HG02981 (cell line): ENCODE measurements around the gene GDI1.

Experiments used
- ATAC-seq: cut with Tn5 transposase; IDR thresholded peaks from one replicate; pipeline ENCODE4 v1.9.1; 2021; ENCODE audit warnings: mild to moderate bottlenecking, moderate library complexity; ENCODE audit not compliant: unreplicated experiment

The GDI1 gene

DNA sequence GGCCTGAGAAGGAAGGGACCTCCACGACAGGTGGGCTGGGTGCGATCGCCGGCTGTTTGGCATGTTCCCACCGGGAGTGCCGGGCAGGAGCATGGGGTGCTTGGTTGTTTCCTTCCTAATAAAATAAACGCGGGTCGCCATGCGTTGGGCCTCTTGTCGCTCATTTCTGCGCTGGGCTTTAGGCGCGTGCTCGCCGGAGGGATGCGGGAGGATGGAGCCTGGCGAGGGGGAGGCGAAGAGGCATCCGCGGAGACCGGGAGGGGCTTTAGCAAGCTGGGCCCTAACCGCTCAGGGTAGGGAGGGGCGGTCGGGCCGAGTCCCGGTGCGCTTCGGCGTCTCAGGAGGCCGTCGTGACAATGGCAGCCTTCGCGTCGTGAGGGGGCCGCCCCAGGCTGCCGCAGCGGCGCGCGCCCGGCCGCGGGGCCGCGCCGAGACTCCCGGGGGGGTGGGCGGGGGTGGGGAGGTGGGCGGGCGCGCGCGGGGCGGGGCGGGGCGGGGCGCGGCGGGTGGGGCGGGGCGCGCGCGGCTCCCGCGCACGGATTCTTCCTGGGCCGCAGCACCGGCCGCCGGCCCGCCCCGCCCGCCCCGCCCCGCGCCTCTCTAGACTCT is 476 bp upstream of the GDI1 start:
- ATAC-seq = no peak

DNA sequence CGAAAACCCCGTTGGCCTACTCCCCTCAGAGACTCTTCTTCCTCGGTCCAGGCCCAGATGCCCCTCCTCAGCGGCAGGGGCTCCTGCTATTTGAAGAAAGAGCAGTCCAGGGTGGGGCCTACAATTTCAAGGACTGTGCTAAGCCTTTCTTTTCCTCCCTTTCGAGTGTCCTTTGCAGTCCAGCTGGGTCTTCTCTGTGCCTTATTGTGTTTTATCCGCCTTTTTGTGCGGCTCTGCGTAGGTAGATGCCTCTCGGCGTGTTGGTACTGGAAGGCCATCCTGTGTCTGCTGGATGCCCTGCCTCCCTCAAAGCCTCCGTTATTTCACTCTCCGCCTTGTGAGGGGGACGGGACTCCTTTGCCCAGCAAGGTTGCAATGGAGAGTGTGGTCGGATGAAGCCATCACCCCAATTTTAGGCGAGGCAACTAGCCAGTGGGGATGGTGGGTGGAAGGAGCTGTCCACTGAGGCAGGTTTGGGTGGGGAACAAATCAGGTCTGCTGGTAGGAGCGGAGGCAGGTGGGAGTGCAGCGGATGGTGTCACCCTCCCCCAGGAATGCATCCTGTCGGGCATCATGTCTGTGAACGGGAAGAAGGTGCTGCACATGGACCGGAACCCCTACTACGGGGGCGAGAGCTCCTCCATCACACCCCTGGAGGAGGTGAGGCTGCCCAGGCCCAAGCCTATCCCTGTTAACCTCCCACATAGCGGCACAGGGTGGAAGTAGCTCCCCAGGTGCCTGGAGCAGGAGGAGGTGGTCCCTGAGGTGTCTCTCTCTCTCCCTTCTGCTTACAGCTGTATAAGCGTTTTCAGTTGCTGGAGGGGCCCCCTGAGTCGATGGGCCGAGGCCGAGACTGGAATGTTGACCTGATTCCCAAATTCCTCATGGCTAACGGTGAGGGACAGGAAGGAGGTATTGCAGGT is 1.3 kb downstream of the GDI1 start:
- ATAC-seq = no peak

DNA sequence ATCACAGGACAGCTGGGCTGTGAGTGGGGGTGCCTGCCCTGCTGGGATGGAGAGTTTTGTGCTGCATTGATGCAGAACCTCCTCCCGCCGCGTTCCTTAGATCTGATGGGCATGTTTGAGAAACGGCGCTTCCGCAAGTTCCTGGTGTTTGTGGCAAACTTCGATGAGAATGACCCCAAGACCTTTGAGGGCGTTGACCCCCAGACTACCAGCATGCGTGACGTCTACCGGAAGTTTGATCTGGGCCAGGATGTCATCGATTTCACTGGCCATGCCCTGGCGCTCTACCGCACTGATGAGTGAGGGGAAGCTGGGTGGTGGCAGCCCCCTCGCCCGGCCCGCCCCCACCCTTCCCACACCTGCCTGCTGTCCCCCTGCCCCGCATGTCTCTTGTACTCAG is 2.9 kb downstream of the GDI1 start:
- ATAC-seq = no peak

DNA sequence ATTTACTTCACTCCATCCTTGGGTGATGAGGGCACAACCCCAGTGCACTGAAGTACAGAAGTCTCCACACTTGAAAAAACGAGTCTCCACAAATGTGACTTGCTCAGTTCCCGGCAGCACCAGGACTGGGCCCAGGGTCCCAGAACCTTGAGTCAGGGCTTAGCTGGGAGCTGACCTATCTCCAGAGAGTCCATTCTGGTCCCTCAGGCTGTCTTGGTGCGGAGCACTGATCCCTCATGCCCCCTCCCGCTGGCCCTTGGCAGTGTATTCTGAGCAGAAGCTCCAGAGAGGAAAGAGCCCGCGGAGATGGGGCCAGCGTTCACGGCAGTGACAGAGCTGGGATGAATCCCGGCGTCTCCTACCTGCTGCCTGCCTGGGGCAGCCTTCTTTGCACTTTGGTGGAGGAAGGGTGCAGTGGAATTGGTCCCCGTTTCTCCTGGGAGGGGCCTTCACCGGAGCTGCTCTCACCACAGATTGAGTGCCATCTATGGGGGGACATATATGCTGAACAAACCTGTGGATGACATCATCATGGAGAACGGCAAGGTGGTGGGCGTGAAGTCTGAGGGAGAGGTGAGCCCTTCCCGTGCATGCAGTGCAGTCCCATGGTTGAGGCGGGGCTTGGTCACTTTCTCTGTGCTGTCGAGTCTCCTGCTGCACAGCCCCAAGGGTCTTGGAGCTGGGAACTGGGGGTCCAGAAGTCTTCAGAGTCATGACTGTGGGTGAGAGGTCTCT is 3.8 kb downstream of the GDI1 start:
- no peak for ATAC-seq

DNA sequence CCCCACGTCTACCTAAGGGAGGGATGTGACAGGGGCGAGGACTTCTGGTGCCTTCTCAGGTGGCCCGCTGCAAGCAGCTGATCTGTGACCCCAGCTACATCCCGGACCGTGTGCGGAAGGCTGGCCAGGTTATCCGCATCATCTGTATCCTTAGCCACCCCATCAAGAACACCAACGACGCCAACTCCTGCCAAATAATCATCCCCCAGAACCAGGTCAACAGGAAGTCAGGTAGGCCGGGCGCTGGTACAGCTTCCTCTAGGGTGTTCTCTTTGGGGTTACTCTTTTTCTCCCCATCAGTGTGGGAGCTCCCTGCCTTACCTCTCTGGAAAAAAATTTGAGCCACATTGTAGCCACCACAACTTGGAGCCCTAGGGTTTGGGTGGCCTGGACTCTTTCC is 4.6 kb downstream of the GDI1 start:
- ATAC-seq = no peak

DNA sequence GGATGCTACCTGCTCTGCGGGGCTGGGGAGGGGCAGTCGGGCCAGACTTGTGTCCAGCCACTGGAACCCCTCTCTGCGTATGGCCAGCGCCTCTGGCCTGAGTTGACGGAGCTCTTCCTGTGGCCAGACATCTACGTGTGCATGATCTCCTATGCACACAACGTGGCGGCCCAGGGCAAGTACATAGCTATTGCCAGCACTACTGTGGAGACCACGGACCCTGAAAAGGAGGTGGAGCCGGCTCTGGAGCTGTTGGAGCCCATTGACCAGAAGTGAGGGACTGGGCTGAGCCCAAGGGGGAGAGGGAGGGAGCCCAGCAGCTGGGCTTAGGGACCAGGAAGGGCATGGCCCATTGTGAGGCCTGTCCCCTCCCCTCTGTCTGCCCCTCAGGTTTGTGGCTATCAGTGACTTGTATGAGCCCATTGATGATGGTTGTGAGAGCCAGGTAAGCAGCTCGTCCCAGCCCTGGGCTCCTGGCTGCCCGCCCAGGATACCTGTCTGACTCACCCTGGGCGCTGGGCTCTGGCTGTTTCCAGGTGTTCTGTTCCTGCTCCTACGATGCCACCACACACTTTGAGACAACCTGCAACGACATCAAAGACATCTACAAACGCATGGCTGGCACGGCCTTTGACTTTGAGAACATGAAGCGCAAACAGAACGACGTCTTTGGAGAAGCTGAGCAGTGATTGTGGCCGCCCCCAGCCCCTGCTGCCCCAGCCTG is 5.2 kb downstream of the GDI1 start:
- ATAC-seq = no peak

DNA sequence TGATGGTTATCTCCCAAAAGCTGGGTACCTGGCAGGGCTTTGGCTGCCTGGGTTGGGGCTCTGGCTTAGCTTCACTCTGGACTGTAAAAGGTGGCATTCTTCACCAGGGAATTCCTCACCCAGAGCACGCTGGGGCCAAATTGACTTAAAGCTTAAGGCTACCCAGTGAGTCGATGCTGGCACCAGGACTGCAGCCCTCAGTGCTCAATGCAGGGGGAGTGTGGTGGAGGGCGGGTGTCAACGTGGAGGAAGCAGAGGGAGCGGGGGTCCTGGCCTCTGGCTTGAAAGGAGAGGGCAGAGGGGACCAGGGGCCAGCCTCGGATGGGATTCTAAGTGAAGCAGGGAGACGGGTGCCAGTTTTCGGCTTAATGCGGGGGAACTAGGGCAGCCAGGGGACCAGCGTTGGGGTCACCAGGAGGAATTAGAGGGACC is 6.5 kb downstream of the GDI1 start:
- no peak for ATAC-seq

DNA sequence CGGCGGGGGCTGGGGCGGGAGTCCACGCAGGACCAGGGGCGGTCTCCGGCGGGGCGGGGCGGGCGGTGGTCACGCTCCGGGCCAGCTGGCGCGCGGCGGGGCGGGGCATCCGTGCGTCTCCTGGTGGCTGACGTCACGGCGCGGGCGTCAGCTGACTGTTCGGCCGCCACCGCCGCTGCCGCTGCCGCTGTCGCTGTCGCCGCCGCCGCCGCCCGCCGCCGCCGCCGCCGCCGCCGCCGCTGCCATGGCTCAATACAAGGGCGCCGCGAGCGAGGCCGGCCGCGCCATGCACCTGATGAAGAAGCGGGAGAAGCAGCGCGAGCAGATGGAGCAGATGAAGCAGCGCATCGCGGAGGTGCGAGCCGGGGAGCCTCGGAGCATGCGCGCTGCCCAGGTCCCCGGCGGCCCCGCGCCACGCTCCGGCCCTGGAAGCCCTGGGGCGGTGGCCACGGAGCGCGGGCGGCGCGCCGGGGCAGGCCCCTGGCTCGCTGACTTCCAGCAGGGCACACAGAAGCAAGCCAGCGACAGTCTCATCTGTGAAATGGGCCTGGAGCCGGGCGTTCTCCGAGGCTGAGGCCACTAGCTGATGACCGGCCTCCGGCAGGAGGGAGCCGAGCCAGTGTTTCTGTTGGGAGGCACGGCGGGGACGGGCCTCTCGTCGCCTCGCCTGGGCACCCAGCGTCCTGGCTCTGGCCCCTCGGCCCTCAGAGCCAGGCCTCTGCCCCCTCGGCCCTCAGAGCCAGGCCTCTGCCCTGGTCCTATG is 7.2 kb downstream of the GDI1 start, which contains the start of gene FAM50A:
FAM50A (plus strand) TSS at position 150 of the 763 bp plus-strand sequence; CDS start at position 245, 95 bp downstream.
- ATAC-seq = peak; percentile 87

DNA sequence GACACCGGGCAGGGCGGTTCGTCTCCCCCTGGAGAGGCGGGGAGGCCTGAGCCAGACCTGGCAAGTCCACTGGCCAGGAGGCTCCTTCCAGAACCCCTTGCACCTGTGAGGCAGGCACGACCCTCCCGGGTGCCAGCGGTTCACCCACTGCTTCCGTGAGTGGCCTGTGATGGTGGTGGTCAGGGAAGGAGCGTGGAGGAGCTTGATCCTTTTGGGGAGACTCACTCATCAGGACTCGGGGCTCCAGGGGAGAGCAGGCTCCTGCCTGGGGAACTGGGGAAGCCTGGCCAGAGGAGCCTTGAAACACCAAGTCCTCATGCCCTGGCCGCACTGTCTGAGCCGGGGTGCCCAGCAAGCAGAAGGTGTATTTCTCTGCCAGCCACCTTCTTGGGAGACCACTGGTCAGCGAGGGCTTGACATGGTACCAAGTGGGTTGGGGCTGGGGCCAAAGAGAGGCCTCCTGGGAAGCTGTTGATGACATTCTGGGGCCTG is 7.8 kb downstream of the GDI1 start:
- ATAC-seq = no peak

DNA sequence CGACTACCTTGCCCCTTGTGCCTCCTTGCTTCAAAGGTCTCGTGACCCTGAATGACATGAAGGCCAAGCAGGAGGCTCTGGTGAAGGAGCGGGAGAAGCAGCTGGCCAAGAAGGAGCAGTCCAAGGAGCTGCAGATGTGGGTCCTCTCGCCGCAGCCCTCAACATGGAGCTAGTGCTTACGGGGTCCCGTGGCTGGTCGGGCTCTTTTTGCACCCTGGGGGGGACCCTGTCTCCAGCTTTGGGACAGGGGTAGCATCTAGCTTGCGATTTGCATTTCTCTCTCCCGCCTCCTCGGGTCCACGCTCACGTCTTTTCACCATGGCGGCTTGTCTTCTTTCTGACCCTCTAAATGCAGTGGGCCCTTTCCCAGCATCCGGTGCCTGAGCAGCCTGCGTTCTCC is 8.8 kb downstream of the GDI1 start:
- no peak for ATAC-seq

DNA sequence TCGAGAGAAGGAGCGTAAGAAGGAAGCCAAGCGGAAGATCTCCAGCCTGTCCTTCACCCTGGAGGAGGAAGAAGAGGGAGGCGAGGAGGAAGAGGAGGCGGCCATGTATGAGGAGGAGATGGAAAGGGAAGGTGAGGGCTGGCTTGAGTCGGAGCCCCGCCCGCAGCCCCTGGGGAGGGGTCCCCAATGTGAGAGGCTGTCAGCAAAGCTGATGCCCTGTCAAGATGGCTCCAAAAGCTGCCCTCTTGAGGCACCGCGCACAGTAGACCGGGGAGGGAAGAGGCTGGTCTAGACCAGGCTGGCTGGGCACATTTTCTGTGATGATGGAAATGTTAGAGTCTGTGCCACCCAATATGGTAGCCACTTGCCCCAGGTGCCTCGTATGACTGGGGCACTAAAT is 9.5 kb downstream of the GDI1 start:
- no peak for ATAC-seq

DNA sequence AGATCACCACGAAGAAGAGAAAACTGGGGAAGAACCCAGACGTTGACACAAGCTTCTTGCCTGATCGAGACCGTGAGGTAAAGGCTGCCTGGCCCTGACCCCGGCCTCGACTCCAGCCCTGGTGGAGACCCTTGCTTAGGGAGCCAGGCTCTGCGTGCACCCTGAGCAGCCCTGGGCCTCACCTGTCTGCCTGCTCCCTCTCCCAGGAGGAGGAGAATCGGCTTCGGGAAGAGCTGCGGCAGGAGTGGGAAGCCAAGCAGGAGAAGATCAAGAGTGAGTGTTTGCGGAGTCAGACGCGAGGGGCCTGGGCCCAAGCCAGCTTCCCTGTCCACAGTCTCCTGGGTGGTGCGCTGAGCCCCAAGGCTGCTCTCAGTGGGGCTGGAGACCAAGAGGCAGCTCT is 11.5 kb downstream of the GDI1 start:
- ATAC-seq = no peak

DNA sequence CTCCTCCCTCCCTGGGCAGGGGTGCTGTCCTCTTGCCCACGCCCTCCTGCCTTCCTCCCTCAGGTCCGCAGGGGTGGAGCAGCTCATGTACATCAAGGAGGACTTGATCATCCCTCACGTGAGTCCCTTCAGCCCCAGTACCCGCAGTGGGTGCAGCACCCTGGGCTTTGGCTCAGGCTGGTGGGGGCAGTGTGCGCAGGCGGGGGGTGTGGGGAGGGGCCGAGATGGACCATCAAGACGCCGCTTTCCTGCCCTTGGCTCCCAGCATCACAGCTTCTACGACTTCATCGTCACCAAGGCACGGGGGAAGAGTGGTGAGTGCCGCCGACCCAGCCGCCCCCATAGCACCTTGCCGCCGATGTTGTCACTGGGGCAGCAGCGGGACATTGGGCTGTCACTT is 12.7 kb downstream of the GDI1 start:
- ATAC-seq = no peak

DNA sequence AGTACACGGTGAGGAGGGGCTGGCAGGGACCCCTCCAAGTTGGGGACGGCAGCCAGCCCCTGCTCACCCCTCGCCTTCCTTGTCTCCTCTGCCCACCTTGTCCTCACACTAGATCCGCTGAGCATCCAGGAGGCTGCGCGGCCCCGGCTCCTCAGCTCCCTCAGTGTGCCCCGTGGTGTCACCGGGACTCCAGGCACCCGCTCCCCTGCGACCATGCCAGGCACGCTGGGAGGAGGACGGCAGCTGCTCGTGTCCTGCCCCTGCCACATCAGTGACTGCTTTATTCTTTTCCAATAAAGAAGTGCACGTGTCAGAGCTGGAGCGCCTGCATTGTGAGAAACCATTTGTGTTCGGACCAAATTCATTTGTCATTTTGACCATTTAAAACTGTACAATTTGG is 13.4 kb downstream of the GDI1 start:
- ATAC-seq = no peak

DNA sequence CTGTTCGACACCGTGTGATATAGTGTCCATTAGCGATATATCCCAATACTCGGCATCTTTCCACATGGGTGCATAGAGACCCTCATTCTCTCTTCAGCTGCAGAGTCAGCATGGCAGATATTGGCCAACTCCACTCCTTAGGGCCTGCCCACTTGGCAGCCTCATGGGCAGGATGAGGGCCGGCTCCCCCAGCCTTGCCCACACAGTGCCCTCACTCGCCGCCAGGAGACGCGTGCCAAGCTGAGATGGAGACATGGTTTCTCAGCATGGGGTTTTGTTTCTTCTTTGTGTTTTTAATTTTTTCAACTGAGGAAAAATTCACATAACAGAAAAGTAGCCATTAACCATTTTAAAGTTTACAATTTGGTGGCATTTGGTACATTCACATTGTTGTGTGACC is 15.9 kb downstream of the GDI1 start:
- ATAC-seq = no peak

DNA sequence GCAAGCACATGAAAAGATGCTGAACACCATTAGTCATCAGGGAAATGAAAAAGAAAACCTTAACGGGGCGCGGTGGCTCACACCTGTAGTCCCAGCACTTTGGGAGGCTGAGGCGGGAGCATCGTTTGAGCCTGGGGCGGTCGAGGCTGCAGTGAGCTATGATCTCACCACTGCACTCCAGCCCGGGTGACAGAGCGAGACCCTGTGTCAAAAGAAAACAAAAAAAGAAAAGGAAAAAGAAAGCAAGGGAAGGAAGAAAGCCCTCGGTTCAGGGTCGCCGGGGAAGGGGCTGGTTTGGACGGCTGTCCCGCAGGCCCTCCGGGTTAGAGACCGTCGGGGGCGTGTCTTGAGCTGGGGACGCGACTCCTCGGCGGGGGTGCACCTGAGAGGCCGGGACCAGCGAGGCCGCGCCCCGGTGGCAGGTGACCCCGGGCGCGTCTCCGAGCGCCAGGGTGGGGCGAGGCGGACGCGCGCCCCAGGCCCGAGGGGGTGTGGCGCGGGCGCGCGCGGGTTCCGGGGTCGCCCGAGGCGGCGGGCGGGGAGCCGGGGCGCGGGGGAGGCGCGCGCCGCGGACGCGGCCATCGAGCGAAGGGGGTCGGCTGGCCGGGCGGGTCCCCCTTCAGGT is 20.6 kb downstream of the GDI1 start:
- peak; percentile 54 for ATAC-seq

DNA sequence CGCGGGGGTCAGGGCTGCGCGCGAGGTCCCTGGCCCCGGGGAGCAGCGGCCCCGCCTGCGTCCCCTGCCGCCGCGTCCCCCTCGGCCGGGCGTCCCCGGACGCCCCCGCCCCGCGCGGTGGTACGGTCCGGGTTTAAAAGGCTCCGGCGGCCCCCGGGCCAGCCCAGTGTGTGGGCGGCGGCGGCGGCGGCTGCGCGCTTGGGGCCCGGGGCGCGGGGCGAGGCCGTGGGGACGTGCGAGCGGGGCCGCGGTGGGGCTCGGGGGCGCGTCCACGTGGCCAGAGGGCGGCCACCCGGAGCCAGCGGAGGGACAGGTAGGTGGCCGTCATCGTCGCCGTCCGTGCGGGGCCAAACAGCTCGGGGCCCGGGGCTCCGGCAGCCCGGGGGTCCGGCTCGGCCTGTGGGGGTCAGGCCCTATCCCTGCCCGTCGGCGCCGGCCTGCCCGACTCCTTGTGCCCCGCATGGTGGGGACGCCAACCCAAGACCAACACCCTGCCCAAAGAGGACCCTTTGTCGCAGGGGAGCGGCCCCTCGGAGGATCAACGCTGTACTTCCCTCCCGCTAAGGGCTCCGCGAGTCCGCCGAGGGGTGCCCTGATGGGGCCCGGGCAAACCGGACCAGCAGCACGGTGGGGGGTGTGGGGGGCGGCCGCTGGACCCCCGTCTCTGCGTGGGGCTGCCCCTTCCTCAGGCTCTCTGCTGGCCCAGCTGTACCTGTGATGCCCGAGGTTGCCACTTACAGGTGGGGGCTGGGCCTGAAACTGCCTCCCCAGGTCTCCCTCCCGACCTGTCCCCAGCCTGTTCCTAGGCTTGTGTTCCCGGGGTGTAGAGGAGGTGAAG is 21.4 kb downstream of the GDI1 start, which contains the start of gene PLXNA3:
PLXNA3 (plus strand) TSS at position 166 of the 838 bp plus-strand sequence. CDS start 1,903 bp downstream, outside the sequence.
- peak; percentile 56 for ATAC-seq

DNA sequence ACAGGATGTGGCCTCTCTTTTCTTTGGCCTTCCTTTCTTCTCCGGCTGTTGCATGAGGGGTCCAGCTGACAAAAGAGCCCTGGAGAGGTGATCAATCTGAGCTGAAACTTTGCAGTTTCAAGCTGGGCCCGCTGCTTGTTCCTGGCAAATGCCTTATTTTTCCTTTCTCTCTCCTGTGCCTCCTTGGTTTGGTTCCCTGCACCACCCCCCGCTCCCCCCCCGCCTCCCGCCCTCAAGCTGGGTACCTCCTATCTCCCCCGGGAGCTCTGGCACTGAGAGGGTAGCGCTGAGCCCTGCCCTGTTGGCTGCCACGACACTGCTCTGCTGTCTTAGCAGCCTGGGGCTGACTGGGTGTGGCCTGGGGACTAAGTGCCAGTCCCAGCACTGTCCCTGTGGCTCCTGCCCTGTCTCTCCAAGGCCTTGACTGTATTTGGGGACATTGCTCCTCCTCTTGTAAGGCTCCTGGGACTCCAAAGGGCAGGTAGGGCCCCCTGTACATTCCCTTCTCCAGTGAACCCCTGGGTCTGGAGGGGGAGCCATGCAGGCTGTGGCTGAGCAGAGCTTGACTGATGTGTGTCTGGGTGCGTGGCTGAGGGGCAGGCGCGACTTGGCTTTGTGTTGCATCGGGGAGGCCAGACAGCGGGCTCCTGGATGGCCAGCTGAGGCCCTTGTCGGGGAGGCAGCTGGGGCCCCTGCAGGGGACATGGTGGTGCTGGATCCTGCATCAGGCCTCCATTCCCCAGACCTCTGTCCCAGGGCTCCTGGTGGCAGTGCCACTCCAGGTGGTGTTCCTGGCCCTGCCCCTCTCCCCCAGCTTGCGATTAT is 22.2 kb downstream of the GDI1 start:
- no peak for ATAC-seq
